Mammary microvascular endothelial cell (primary cell): ENCODE data around the gene NUMBL. TPM values are rescaled to one million over a fixed set of nuclear protein-coding genes. Genes with fewer than 3 reads are reported as not detected.

Experiments
- total RNA-seq: library from RNA; depleted of rRNA; stranded (reverse); fragments of >200 nt; gene quantifications from 2 replicates; pipeline ENCODE4 v1.2.3, GENCODE V29; 2015

The NUMBL gene
- 25.7 and 28.6 TPM in 2 replicates for total RNA-seq

GRCh38 chr19:40690050-40690692, at the start of gene NUMBL:
NUMBL (minus strand) TSS chr19:40690651; CDS start chr19:40690483, 168 bp downstream.

DNA sequence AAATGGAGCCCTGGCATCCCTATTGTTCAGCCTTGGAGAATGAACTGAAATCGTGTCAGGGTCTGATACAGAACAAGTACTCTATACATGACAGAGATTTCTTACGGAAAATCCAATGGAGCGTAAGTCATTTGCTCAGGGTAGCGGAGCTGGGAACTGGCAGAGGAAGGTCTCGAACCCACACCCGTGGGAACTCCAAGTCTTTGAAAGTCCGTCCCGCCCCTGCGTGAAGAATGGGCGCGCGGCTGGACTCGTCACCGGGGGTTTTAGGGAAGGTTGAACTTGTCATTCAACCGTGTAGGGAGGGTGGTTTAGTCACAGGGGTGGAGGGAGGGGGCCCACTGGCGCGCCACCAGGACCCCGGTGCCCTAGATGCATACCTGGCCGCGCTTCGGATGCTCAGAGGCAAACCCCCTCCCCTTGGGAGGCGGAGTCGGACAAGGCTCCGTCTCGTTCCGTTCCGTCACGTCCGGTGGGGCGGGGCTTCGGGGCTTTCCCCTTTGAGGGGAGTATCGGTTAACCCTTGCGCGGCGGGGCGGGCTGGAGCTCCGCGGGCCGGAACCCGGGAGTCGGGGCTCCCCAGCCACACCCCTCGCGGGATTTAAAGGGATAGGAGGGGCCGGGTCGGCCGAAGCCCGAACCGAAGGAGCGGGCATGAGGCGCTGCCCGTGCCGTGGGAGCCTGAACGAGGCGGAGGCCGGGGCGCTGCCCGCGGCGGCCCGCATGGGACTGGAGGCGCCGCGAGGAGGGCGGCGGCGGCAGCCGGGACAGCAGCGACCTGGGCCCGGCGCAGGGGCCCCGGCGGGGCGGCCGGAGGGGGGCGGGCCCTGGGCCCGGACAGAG, 26.3 kb upstream of the NUMBL start, which contains the start of the genes COQ8B and ITPKC:
COQ8B (minus strand) TSS at position 405 of the 843 bp plus-strand sequence. CDS start 2,254 bp downstream, outside the sequence.
ITPKC (plus strand) TSS at position 631 of the 843 bp plus-strand sequence; CDS start at position 655, 24 bp downstream.

Other genes starting within 250 kb of the NUMBL start
- gene SERTAD3, start 246.3 kb downstream of the NUMBL start, total RNA-seq = 12.6 and 17.0 TPM in 2 replicates
- gene BLVRB, start 224.9 kb downstream of the NUMBL start, total RNA-seq = 127 and 132 TPM in 2 replicates
- gene SPTBN4, start 223.7 kb downstream of the NUMBL start, total RNA-seq = 0.13 and 0.30 TPM in 2 replicates
- gene SHKBP1, start 113.8 kb downstream of the NUMBL start, total RNA-seq = 89.6 and 112 TPM in 2 replicates
- 13.9 and 15.7 TPM in 2 replicates for gene LTBP4, start 89.3 kb downstream of the NUMBL start, total RNA-seq
- 8.0 and 23.5 TPM in 2 replicates for gene COQ8B, start 26.2 kb upstream of the NUMBL start, total RNA-seq
- gene ITPKC, start 26.5 kb upstream of the NUMBL start, total RNA-seq = 17.2 and 19.3 TPM in 2 replicates
- 3.6 and 3.8 TPM in 2 replicates for gene ACTMAP, start 59.8 kb upstream of the NUMBL start, total RNA-seq
- 97.3 and 109 TPM in 2 replicates for gene SNRPA, start 60.6 kb upstream of the NUMBL start, total RNA-seq
- not detected in 2 replicates for gene MIA, start 84.9 kb upstream of the NUMBL start, total RNA-seq
- 25.6 and 34.7 TPM in 2 replicates for gene RAB4B, start 87.6 kb upstream of the NUMBL start, total RNA-seq
- 110 and 111 TPM in 2 replicates for gene EGLN2, start 108.5 kb upstream of the NUMBL start, total RNA-seq
- not detected in 2 replicates for gene CYP2A6, start 159.8 kb upstream of the NUMBL start, total RNA-seq
- not detected in 2 replicates for gene CYP2A7, start 191.6 kb upstream of the NUMBL start, total RNA-seq